Muscle layer of duodenum (tissue), 2 donors: ENCODE results near the gene AGAP9.
"Not testable (repeated sequence)": the region's sequence is repeated elsewhere in the genome, so short reads cannot be mapped to it uniquely, and the experiment has no call there.

Experiments
- H3K27ac ChIP-seq: one replicate; pipeline ENCODE4 v1.7.0; 2013; ENCODE audit warnings: mild to moderate bottlenecking, low read length
- H3K27me3 ChIP-seq: one replicate; pipeline ENCODE4 v1.7.0; 2013; ENCODE audit warnings: low read depth, mild to moderate bottlenecking, control low read depth, low read length
- H3K36me3 ChIP-seq, 2 donors: one replicate each; pipeline ENCODE4 v1.7.0; 2013; ENCODE audit warnings: low read length in 2 of 2, control low read depth in 1 of 2, mild to moderate bottlenecking in 1 of 2; ENCODE audit not compliant: insufficient read depth in 2 of 2, control insufficient read depth in 1 of 2
- H3K4me1 ChIP-seq, 2 donors: one replicate each; pipeline ENCODE4 v1.7.0; 2013; ENCODE audit warnings: low read length in 2 of 2, mild to moderate bottlenecking in 2 of 2, control low read depth in 1 of 2, moderate library complexity in 1 of 2; ENCODE audit not compliant: insufficient read depth in 2 of 2, control insufficient read depth in 1 of 2
- H3K4me3 ChIP-seq, 2 donors: one replicate each; pipeline ENCODE4 v1.7.0; 2013; ENCODE audit warnings: low read length in 2 of 2, low read depth in 1 of 2, mild to moderate bottlenecking in 1 of 2
- H3K9me3 ChIP-seq, 2 donors: one replicate each; pipeline ENCODE4 v1.7.0; 2013; ENCODE audit warnings: low read length in 2 of 2, control low read depth in 1 of 2, mild to moderate bottlenecking in 1 of 2; ENCODE audit not compliant: control insufficient read depth in 1 of 2
- donor health status: healthy.

Gene AGAP9

GRCh38 chr10:47455350-47456078, 67.9 kb downstream of the AGAP9 start:
- H3K4me1 ChIP-seq, H3K27ac ChIP-seq, H3K36me3 ChIP-seq, H3K9me3 ChIP-seq, H3K4me3 ChIP-seq, H3K27me3 ChIP-seq: not testable (repeated sequence)

- H3K27ac ChIP-seq = no peak overlapping the region
- no peak overlapping the region for H3K4me3 ChIP-seq
- no peaks in the 10 kb centered on the region for H3K9me3 ChIP-seq
- no peaks in the 10 kb centered on the region for H3K36me3 ChIP-seq
- no peaks in the 10 kb centered on the region for H3K4me1 ChIP-seq
- H3K27me3 ChIP-seq = no peaks in the 10 kb centered on the region
Observed at GRCh38 chr10:47454780-47455058, 68.7 kb downstream of the AGAP9 start.

- Histone ChIP-seq H3K9me3 (no peaks in the 10 kb centered on the region), H3K27ac (no peak overlapping the region), H3K4me3 (no peak overlapping the region), H3K4me1 (no peaks in the 10 kb centered on the region), H3K36me3 (no peaks in the 10 kb centered on the region), H3K27me3 (no peaks in the 10 kb centered on the region)
Observed at GRCh38 chr10:47454008-47454779, 69.2 kb downstream of the AGAP9 start.

- H3K36me3 ChIP-seq = no peaks in the 10 kb centered on the region
- H3K27me3 ChIP-seq = no peaks in the 10 kb centered on the region
- H3K9me3 ChIP-seq = no peaks in the 10 kb centered on the region
- no peak overlapping the region for H3K4me3 ChIP-seq
- H3K27ac ChIP-seq = no peak overlapping the region
- no peaks in the 10 kb centered on the region for H3K4me1 ChIP-seq
Observed at GRCh38 chr10:47453141-47454007, 70.1 kb downstream of the AGAP9 start.

GRCh38 chr10:47452495-47453140, 70.8 kb downstream of the AGAP9 start:
- H3K4me3 ChIP-seq = no peak overlapping the region
- no peaks in the 10 kb centered on the region for H3K9me3 ChIP-seq
- no peaks in the 10 kb centered on the region for H3K36me3 ChIP-seq
- no peak overlapping the region for H3K27ac ChIP-seq
- H3K4me1 ChIP-seq = no peaks in the 10 kb centered on the region
- no peaks in the 10 kb centered on the region for H3K27me3 ChIP-seq

- no peaks in the 10 kb centered on the region for H3K27me3 ChIP-seq
- H3K4me3 ChIP-seq = no peak overlapping the region
- H3K9me3 ChIP-seq = no peaks in the 10 kb centered on the region
- H3K27ac ChIP-seq = no peak overlapping the region
- H3K4me1 ChIP-seq = no peaks in the 10 kb centered on the region
- H3K36me3 ChIP-seq = no peaks in the 10 kb centered on the region
Observed at GRCh38 chr10:47451998-47452494, 71.4 kb downstream of the AGAP9 start.
